ENCODE data around the gene PPP1R13B. TPM values are rescaled to one million over a fixed set of nuclear protein-coding genes. Genes with fewer than 3 reads are reported as not detected.
"Not testable (repeated sequence)": the region's sequence is repeated elsewhere in the genome, so short reads cannot be mapped to it uniquely, and the experiment has no call there.

Gene PPP1R13B
- total and polyA plus RNA-seq, 4 donors, result 2.3 to 44.0 (median 15.8) TPM

DNA sequence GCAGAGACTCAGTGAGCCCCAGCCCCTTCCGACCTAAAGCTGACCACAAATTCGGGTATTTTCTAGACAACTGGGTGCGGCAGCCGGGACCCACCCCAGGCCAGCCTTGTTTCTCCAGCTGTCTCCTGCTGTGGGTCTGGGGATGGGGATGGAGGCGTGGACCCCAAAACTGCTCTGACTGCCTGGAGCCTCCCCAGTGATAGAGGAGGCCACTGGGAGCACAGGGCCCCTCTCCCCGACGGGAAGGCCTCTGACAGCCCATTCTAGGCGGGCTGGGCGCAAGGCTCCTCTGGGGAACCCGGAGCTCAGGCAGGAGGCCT, 42.6 kb upstream of the PPP1R13B start:
- H3K4me3 ChIP-seq (ENCODE audit: low read length in 2 of 2), result no peak overlapping the region
- no peaks in the 10 kb centered on the region for H3K9me3 ChIP-seq (ENCODE audit: control insufficient read depth, low read length)
- no peaks in the 10 kb centered on the region for H3K27me3 ChIP-seq (ENCODE audit: control insufficient read depth in 1 of 2, insufficient read depth in 2 of 2, low read length in 1 of 2)
- intact Hi-C loops (cut with DNase I), result no loop called here
- H3K36me3 ChIP-seq (ENCODE audit: control insufficient read depth in 1 of 2, insufficient read depth in 2 of 2, low read length in 1 of 2), result no peaks in the 10 kb centered on the region
- WGBS, 2 donors, result 91 to 92% methylated on average over 10 of the region's 10 CpGs
- no peak for DNase-seq
- no peaks in the 10 kb centered on the region for H3K4me1 ChIP-seq (ENCODE audit: control insufficient read depth in 1 of 2, insufficient read depth in 2 of 2, low read length in 2 of 2)
- ATAC-seq (ENCODE audit: low FRiP score), result no peak
- H3K27ac ChIP-seq (ENCODE audit: low read depth in 1 of 2, low read length in 2 of 2), result no peak overlapping the region

DNA sequence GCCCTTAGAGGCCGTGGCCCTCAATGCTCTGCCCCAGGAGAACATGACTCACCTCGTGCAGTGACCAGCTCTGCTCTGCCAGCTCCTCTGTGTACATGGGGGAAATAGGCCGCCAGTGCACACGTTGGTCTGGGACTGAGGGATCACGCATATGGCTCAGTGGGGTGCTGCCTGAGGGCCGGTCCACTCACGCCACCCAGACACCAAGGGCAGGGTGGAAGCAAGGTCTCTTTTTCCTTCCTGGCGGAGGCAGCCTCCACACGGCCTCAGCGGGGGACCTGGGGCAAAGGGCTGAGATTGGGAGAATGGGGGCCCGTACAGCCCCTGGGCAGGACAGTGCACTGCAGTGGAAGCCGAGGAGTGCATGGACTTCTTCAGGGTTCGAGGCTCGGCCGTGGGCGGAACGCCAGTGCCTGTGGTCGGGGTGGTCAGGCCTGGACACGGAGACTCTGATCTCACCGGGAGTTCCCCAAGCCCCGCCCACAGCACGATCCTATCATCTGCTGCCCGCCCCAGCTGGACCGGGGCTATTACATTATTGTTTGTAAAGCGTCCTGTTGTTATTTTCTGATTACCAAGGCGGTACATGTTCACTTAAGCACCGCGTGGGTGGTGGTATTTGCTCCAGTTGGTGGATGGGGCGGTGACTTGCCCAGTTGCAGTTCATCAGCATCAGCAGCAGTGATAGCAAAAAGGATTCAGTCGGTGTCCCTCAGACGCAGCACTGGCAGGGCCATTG, 42.1 kb upstream of the PPP1R13B start:
- H3K36me3 ChIP-seq (ENCODE audit: control insufficient read depth in 1 of 2, insufficient read depth in 2 of 2, low read length in 1 of 2), result no peaks in the 10 kb centered on the region
- no peak overlapping the region for H3K4me3 ChIP-seq (ENCODE audit: low read length in 2 of 2)
- no peak for ATAC-seq (ENCODE audit: low FRiP score)
- no peaks in the 10 kb centered on the region for H3K4me1 ChIP-seq (ENCODE audit: control insufficient read depth in 1 of 2, insufficient read depth in 2 of 2, low read length in 2 of 2)
- WGBS, 2 donors, result 79 to 82% methylated on average over 31 of the region's 31 CpGs
- H3K27me3 ChIP-seq (ENCODE audit: control insufficient read depth in 1 of 2, insufficient read depth in 2 of 2, low read length in 1 of 2), result no peaks in the 10 kb centered on the region
- H3K27ac ChIP-seq (ENCODE audit: low read depth in 1 of 2, low read length in 2 of 2), result no peak overlapping the region
- intact Hi-C loops (cut with DNase I), result no loop called here
- DNase-seq, result no peak
- no peaks in the 10 kb centered on the region for H3K9me3 ChIP-seq (ENCODE audit: control insufficient read depth, low read length)

DNA sequence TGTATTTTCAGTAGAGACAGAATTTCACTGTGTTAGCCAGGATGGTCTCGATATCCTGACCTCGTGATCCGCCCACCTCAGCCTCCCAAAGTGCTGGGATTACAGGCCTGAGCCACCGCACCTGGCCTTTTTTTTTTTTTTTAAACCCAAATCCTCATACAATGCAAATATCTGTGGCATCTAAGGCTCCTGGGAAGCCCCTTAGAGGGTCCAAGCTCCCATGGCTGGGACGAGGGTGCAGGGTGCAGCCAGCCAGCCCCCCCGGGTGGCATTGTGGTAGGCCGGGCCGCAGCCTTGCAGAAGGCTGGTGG, 41.6 kb upstream of the PPP1R13B start:
- intact Hi-C loops (cut with DNase I), result not testable (repeated sequence)

DNA sequence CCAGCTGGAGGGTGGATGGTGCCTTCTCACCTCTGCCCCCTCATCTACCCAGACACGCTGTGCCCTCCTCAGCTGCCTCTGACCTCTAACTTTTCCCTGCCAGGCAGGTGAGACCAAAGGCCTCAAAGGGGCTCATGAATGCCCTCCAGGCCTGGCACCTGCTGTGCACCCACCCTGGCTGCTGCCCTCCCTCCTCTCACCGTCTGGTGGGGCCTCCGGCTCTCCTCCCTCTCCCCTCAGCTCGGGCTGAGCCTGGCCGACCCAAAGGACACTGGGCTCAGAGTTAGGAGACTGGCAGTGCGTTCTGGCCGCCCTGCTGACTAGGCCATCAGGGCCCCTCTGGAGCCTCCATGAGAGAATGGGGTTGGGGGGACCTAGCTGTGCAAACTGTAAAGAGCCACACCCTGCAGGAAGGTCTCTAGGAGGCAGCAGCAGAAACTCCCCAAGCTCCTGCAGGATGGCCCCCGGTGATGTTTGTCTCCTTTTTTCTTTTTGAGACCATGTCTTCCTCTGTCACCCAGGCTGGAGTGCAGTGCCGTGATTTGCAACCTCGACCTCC, 40.3 kb upstream of the PPP1R13B start:
- no peak overlapping the region for H3K4me3 ChIP-seq (ENCODE audit: low read length in 2 of 2)
- H3K4me1 ChIP-seq (ENCODE audit: control insufficient read depth in 1 of 2, insufficient read depth in 2 of 2, low read length in 2 of 2), result no peaks in the 10 kb centered on the region
- ATAC-seq (ENCODE audit: low FRiP score), result no peak
- intact Hi-C loops (cut with DNase I), result no loop called here
- H3K36me3 ChIP-seq (ENCODE audit: control insufficient read depth in 1 of 2, insufficient read depth in 2 of 2, low read length in 1 of 2), result no peaks in the 10 kb centered on the region
- H3K27ac ChIP-seq (ENCODE audit: low read depth in 1 of 2, low read length in 2 of 2), result no peak overlapping the region
- DNase-seq, result no peak
- H3K9me3 ChIP-seq (ENCODE audit: control insufficient read depth, low read length), result no peaks in the 10 kb centered on the region
- H3K27me3 ChIP-seq (ENCODE audit: control insufficient read depth in 1 of 2, insufficient read depth in 2 of 2, low read length in 1 of 2), result no peaks in the 10 kb centered on the region
- WGBS, 2 donors, result 93% methylated on average over 10 of the region's 10 CpGs

More for the DNA sequence above, 41.6 kb upstream of the PPP1R13B start:
- H3K27ac ChIP-seq (ENCODE audit: low read depth in 1 of 2, low read length in 2 of 2); ATAC-seq (ENCODE audit: low FRiP score); DNase-seq; H3K4me1 ChIP-seq (ENCODE audit: control insufficient read depth in 1 of 2, insufficient read depth in 2 of 2, low read length in 2 of 2); H3K9me3 ChIP-seq (ENCODE audit: control insufficient read depth, low read length); H3K4me3 ChIP-seq (ENCODE audit: low read length in 2 of 2); H3K27me3 ChIP-seq (ENCODE audit: control insufficient read depth in 1 of 2, insufficient read depth in 2 of 2, low read length in 1 of 2); H3K36me3 ChIP-seq (ENCODE audit: control insufficient read depth in 1 of 2, insufficient read depth in 2 of 2, low read length in 1 of 2): not testable (repeated sequence)
- 95 to 96% methylated on average over 4 to 8 of the region's 8 CpGs for WGBS, 2 donors

DNA sequence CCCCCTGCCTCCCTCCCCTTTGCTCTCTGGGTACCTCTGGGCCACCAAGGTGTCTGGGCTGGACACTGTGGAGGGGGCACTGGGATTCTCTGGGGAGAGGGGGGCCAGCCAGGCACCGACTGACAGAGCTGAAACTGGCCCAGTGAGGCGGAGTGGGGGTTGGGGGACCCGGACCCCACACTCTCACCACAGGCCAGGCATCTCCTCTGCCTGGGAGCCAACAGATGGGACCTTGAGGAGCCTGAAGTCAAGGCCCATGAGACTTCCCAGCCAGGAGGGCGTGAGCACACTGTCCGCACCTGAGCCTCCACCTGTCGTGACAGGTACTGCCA, 39.8 kb upstream of the PPP1R13B start:
- intact Hi-C loops (cut with DNase I), result no loop called here
- H3K27ac ChIP-seq (ENCODE audit: low read depth in 1 of 2, low read length in 2 of 2), result no peak overlapping the region
- 89 to 90% methylated on average over 6 of the region's 6 CpGs for WGBS, 2 donors
- ATAC-seq (ENCODE audit: low FRiP score), result no peak
- H3K36me3 ChIP-seq (ENCODE audit: control insufficient read depth in 1 of 2, insufficient read depth in 2 of 2, low read length in 1 of 2), result no peaks in the 10 kb centered on the region
- no peaks in the 10 kb centered on the region for H3K27me3 ChIP-seq (ENCODE audit: control insufficient read depth in 1 of 2, insufficient read depth in 2 of 2, low read length in 1 of 2)
- no peak for DNase-seq
- no peaks in the 10 kb centered on the region for H3K4me1 ChIP-seq (ENCODE audit: control insufficient read depth in 1 of 2, insufficient read depth in 2 of 2, low read length in 2 of 2)
- no peaks in the 10 kb centered on the region for H3K9me3 ChIP-seq (ENCODE audit: control insufficient read depth, low read length)
- H3K4me3 ChIP-seq (ENCODE audit: low read length in 2 of 2), result no peak overlapping the region

DNA sequence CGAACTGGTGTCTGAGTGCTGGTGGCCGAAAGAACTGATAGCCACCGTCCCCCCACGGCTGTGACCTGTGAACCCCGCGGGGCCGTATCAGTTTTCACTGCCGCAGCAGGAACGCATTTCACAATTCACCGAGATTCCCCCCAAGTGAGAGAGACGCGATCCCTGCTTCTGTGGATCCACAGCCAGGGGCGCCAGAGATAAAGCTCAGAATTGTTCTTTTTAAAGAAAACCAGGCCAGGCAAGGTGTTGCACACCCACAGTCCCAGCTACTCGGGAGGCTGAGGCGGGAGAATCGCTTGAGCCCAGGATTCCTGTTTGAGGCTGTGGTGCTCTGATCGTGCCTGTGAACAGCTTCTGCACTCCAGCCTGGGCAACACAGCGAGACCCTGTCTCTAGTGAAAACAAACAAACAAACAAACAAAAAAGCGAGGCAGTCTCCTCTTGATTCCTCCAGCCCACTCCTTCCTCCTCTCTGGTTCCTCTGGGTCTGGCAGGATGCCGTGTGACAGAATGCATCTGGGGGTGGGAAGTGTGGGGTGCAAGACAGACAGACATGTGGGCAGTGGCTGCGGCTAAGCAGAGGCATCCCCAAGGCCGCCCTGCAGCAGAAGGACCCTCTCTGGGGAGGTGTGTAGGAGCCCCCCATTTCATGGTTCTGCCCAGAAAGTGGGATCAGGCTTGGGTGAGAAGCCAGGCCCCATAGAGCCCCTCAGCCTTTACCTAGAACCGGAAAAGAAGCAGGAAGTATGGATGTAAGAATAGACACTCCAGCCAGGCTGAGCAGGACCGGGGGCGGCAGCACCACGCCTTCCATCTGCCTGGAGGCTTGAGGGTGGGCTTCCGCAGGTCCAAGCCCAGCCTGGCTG, 39.2 kb upstream of the PPP1R13B start:
- intact Hi-C loops (cut with DNase I), result no loop called here
- H3K27me3 ChIP-seq (ENCODE audit: control insufficient read depth in 1 of 2, insufficient read depth in 2 of 2, low read length in 1 of 2), result no peaks in the 10 kb centered on the region
- no peak overlapping the region for H3K4me3 ChIP-seq (ENCODE audit: low read length in 2 of 2)
- no peak for ATAC-seq (ENCODE audit: low FRiP score)
- H3K36me3 ChIP-seq (ENCODE audit: control insufficient read depth in 1 of 2, insufficient read depth in 2 of 2, low read length in 1 of 2), result no peaks in the 10 kb centered on the region
- no peak for DNase-seq
- WGBS, 2 donors, result 77 to 83% methylated on average over 27 of the region's 27 CpGs
- no peaks in the 10 kb centered on the region for H3K4me1 ChIP-seq (ENCODE audit: control insufficient read depth in 1 of 2, insufficient read depth in 2 of 2, low read length in 2 of 2)
- H3K27ac ChIP-seq (ENCODE audit: low read depth in 1 of 2, low read length in 2 of 2), result no peak overlapping the region
- no peaks in the 10 kb centered on the region for H3K9me3 ChIP-seq (ENCODE audit: control insufficient read depth, low read length)

DNA sequence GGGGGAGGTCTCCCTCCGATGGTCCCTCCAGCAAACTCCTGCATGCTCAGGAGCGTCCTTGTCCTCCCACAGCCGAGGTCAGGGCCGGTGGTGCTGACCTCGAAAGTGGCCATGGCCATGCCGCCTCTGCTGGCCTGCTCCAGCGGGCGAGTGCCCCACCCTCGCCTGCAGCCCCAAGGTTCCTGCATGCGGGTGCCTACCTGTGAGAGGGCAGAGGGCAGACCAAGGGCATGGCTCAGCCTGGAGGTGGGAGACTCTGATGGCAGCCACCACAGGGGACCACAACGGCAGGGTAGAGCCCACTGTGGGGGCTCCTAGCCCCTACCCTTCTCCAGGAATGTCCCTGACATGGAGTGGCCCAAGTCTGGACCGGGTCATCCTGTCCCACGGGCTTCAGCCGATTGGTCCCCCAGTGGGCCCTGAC, 38.1 kb upstream of the PPP1R13B start:
- ATAC-seq (ENCODE audit: low FRiP score) (no peak), DNase-seq (no peak)
- H3K4me1 ChIP-seq (ENCODE audit: control insufficient read depth in 1 of 2, insufficient read depth in 2 of 2, low read length in 2 of 2), result no peaks in the 10 kb centered on the region
- H3K27me3 ChIP-seq (ENCODE audit: control insufficient read depth in 1 of 2, insufficient read depth in 2 of 2, low read length in 1 of 2), result no peaks in the 10 kb centered on the region
- WGBS, 2 donors, result 85 to 89% methylated on average over 14 of the region's 14 CpGs
- H3K27ac ChIP-seq (ENCODE audit: low read depth in 1 of 2, low read length in 2 of 2), result no peak overlapping the region
- no peaks in the 10 kb centered on the region for H3K9me3 ChIP-seq (ENCODE audit: control insufficient read depth, low read length)
- intact Hi-C loops (cut with DNase I), result no loop called here
- H3K4me3 ChIP-seq (ENCODE audit: low read length in 2 of 2), result no peak overlapping the region
- no peaks in the 10 kb centered on the region for H3K36me3 ChIP-seq (ENCODE audit: control insufficient read depth in 1 of 2, insufficient read depth in 2 of 2, low read length in 1 of 2)

DNA sequence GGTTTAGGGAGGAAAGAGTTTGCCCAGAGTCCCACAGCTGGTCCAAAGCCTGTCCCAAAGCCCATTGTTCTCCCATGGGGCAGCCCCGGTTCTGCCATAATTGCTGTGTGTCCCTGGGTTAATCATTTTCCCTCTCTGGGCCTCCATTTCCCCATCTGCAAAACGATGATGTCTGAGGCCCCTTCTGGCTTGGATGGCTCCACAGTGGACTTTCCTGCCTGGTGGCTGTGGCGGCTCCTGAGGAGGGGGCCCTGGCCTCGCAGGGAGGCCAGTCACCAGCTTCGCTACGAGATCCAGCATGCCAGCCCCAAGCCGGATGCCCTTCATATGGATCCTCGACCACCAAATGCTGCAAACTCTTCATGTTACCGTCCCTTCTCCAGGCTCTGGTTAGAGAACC, 37.5 kb upstream of the PPP1R13B start:
- no peaks in the 10 kb centered on the region for H3K27me3 ChIP-seq (ENCODE audit: control insufficient read depth in 1 of 2, insufficient read depth in 2 of 2, low read length in 1 of 2)
- ATAC-seq (ENCODE audit: low FRiP score), result no peak
- intact Hi-C loops (cut with DNase I), result no loop called here
- no peak overlapping the region for H3K27ac ChIP-seq (ENCODE audit: low read depth in 1 of 2, low read length in 2 of 2)
- DNase-seq, result no peak
- no peaks in the 10 kb centered on the region for H3K36me3 ChIP-seq (ENCODE audit: control insufficient read depth in 1 of 2, insufficient read depth in 2 of 2, low read length in 1 of 2)
- WGBS, 2 donors, result 92% methylated on average over 9 of the region's 9 CpGs
- no peaks in the 10 kb centered on the region for H3K4me1 ChIP-seq (ENCODE audit: control insufficient read depth in 1 of 2, insufficient read depth in 2 of 2, low read length in 2 of 2)
- no peaks in the 10 kb centered on the region for H3K9me3 ChIP-seq (ENCODE audit: control insufficient read depth, low read length)
- H3K4me3 ChIP-seq (ENCODE audit: low read length in 2 of 2), result no peak overlapping the region

DNA sequence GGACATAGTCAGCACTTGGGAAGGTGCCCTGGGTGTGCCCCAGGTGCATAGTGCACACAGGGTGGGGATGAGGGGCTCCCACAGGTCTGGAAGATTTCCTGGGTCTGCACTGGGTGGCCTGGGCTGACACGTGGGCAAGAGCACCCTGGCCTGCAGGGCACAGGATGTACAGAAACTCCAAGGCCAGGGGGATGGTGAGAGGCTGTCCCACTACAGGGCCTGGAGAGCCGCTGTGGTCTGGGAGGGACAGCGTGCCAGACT, 35.8 kb upstream of the PPP1R13B start:
- intact Hi-C loops (cut with DNase I), result no loop called here
- no peak overlapping the region for H3K27ac ChIP-seq (ENCODE audit: low read depth in 1 of 2, low read length in 2 of 2)
- H3K9me3 ChIP-seq (ENCODE audit: control insufficient read depth, low read length), result no peaks in the 10 kb centered on the region
- no peaks in the 10 kb centered on the region for H3K4me1 ChIP-seq (ENCODE audit: control insufficient read depth in 1 of 2, insufficient read depth in 2 of 2, low read length in 2 of 2)
- 93 to 97% methylated on average over 3 of the region's 3 CpGs for WGBS, 2 donors
- ATAC-seq (ENCODE audit: low FRiP score) (no peak), DNase-seq (no peak)
- H3K27me3 ChIP-seq (ENCODE audit: control insufficient read depth in 1 of 2, insufficient read depth in 2 of 2, low read length in 1 of 2), result no peaks in the 10 kb centered on the region
- no peaks in the 10 kb centered on the region for H3K36me3 ChIP-seq (ENCODE audit: control insufficient read depth in 1 of 2, insufficient read depth in 2 of 2, low read length in 1 of 2)
- no peak overlapping the region for H3K4me3 ChIP-seq (ENCODE audit: low read length in 2 of 2)
